HG02885 (cell line): ENCODE results near the gene MON2.
"Not testable (repeated sequence)": the region's sequence is repeated elsewhere in the genome, so short reads cannot be mapped to it uniquely, and the experiment has no call there.

ENCODE experiments used
- ATAC-seq: cut with Tn5 transposase; IDR thresholded peaks from one replicate; pipeline ENCODE4 v1.9.1; 2021; ENCODE audit warnings: mild to moderate bottlenecking; ENCODE audit not compliant: unreplicated experiment, poor library complexity

Gene MON2

GRCh38 chr12:62468935-62469334 is 2.3 kb downstream of the MON2 start:
- no peak for ATAC-seq

GRCh38 chr12:62469704-62470103 is 3.1 kb downstream of the MON2 start:
- ATAC-seq = no peak

GRCh38 chr12:62471734-62472133 is 5.1 kb downstream of the MON2 start:
- no peak for ATAC-seq

GRCh38 chr12:62472472-62472871 is 5.8 kb downstream of the MON2 start:
- ATAC-seq = no peak

GRCh38 chr12:62481843-62482540 is 15.4 kb downstream of the MON2 start:
- peak; percentile 65 for ATAC-seq

- ATAC-seq = no peak
These were observed 16.1 kb downstream of the MON2 start for GRCh38 chr12:62482769-62483168.

GRCh38 chr12:62484233-62484632 is 17.6 kb downstream of the MON2 start:
- peak; percentile 66 for ATAC-seq

- no peak for ATAC-seq
These were observed 39.2 kb downstream of the MON2 start for GRCh38 chr12:62505786-62506185.

- ATAC-seq = no peak
These were observed 46.3 kb downstream of the MON2 start for GRCh38 chr12:62512901-62513300.

- ATAC-seq = not testable (repeated sequence)
These were observed 47.5 kb downstream of the MON2 start for GRCh38 chr12:62514080-62514479.

GRCh38 chr12:62516927-62517326 is 50.3 kb downstream of the MON2 start:
- ATAC-seq = no peak

- no peak for ATAC-seq
These were observed 51.3 kb downstream of the MON2 start for GRCh38 chr12:62517887-62518286.

- ATAC-seq = no peak
These were observed 52.4 kb downstream of the MON2 start for GRCh38 chr12:62519043-62519442.

GRCh38 chr12:62520361-62520760 is 53.7 kb downstream of the MON2 start:
- no peak for ATAC-seq

GRCh38 chr12:62522984-62523383 is 56.4 kb downstream of the MON2 start:
- ATAC-seq = no peak

GRCh38 chr12:62523619-62524018 is 57.0 kb downstream of the MON2 start:
- no peak for ATAC-seq

GRCh38 chr12:62525271-62525670 is 58.6 kb downstream of the MON2 start:
- ATAC-seq = no peak

- ATAC-seq = no peak
These were observed 64.0 kb downstream of the MON2 start for GRCh38 chr12:62530596-62530995.

GRCh38 chr12:62532333-62532732 is 65.7 kb downstream of the MON2 start:
- no peak for ATAC-seq

GRCh38 chr12:62533087-62533754 is 66.6 kb downstream of the MON2 start:
- no peak for ATAC-seq

- no peak for ATAC-seq
These were observed 67.1 kb downstream of the MON2 start for GRCh38 chr12:62533755-62534107.

GRCh38 chr12:62536546-62536945 is 69.9 kb downstream of the MON2 start:
- no peak for ATAC-seq
